ENCODE data around the gene COIL. TPM values are rescaled to one million over a fixed set of nuclear protein-coding genes. Genes with fewer than 3 reads are reported as not detected.

COIL gene
- total RNA-seq, 1 experiment from 2014 or later, result 22.9 TPM

DNA sequence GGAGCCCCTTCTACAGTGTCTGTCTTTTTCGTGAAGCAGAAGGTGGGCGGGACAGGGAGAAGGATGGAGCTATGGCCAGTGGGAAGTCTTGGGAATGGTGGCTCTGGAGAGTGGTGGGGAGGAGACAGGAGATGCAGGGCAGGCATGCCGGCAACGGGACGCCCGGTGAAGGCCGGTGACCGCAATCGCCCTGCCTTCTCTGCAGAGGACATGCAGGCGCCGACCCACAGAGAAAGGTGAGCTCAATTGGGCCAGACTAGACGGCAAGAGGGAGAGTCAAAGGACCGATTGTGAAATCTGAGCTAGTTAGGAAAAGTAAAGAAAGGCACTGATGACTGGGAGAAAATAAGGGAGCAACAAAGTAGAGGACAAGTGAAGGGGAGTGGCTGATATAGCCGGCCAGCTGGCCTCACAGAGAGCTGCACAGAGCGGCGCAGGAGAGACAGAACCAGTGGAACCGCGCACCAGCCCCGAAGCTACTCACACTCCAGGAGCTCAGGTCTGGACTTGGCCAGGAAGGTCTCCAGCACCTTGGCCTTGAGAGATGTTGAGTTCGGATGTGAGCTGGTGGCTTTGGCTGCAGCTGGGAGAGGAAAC lies 65.9 kb downstream of the COIL start:
- no TSS peak for BruUV-seq (replicated peaks)
- Histone ChIP-seq H4K20me1 (ENCODE audit: low read length) (no peaks in the 10 kb centered on the region), H3K9ac (ENCODE audit: low read length) (no peak overlapping the region), H3K27me3 (ENCODE audit: low read length) (no peaks in the 10 kb centered on the region), H3K9me2 (replicated peaks; ENCODE audit: low read length) (no peaks in the 10 kb centered on the region), H3F3A (ENCODE audit: low read length, unreplicated experiment) (no peaks in the 10 kb centered on the region), H2AFZ (ENCODE audit: low read length) (no peak overlapping the region), H3K79me2 (ENCODE audit: low read length) (no peaks in the 10 kb centered on the region), H3K4me1 (ENCODE audit: insufficient read depth, low read length) (peaks cover 10% of the 10 kb centered on the region), H3K4me2 (ENCODE audit: low read length) (no peak overlapping the region), H3K9me3 (ENCODE audit: low read length) (no peaks in the 10 kb centered on the region), H3K27ac (ENCODE audit: low read length) (no peak overlapping the region), H3K4me3 (ENCODE audit: low read length) (no peak overlapping the region), H3K36me3 (ENCODE audit: low read depth, low read length) (peaks cover 92% of the 10 kb centered on the region)
- no peak for ATAC-seq
- CTCF ChIA-PET, result no interaction called here
- TF ChIP-seq EZH2phosphoT487 (IDR thresholded peaks at IDR 0.05; ENCODE audit: borderline replicate concordance, low read length) (no peak), EZH2 (IDR thresholded peaks at IDR 0.05; ENCODE audit: low read length, unreplicated experiment) (no peak)
- TF ChIP-seq, protein P1, sequence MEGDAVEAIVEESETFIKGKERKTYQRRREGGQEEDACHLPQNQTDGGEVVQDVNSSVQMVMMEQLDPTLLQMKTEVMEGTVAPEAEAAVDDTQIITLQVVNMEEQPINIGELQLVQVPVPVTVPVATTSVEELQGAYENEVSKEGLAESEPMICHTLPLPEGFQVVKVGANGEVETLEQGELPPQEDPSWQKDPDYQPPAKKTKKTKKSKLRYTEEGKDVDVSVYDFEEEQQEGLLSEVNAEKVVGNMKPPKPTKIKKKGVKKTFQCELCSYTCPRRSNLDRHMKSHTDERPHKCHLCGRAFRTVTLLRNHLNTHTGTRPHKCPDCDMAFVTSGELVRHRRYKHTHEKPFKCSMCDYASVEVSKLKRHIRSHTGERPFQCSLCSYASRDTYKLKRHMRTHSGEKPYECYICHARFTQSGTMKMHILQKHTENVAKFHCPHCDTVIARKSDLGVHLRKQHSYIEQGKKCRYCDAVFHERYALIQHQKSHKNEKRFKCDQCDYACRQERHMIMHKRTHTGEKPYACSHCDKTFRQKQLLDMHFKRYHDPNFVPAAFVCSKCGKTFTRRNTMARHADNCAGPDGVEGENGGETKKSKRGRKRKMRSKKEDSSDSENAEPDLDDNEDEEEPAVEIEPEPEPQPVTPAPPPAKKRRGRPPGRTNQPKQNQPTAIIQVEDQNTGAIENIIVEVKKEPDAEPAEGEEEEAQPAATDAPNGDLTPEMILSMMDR (conservative IDR thresholded peaks at IDR 0.05; ENCODE audit: low read depth, low read length), result no peak
- POLR2A ChIA-PET (ENCODE audit: unreplicated experiment), result interaction anchor here (0.6 kb wide), 1 partner anchor 127 kb away, joined by 6 read pairs; no protein-coding TSS in a partner anchor
- intact Hi-C loops (cut with micrococcal nuclease), result no loop called here
- no peak for DNase-seq

DNA sequence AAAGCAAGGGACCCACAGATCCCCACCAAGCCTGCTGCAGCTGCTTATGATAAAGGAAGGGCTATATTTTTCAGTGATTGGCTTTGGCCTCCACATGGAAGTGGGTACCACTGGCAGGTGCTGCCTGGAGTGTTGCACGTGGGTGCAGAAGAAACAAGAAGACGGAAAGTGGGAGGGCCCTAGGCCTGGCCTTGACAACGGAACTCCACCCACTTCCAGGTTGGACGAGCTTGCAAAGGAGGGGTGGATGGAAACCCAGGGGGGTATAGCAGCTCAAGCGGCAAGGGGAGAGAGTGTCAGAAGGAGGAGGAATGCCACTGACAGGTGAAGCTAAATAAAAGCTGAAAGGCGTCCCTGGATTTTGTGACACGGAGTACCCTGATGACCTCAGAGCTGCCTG lies 67.3 kb downstream of the COIL start:
- ChIA-PET CTCF (interaction anchor here (0.6 kb wide), 1 partner anchor 16 kb away, joined by 4 read pairs; no protein-coding TSS in a partner anchor), POLR2A (ENCODE audit: unreplicated experiment) (no interaction called here)
- intact Hi-C loops (cut with micrococcal nuclease), result no loop called here
- Histone ChIP-seq H3K27me3 (ENCODE audit: low read length) (no peaks in the 10 kb centered on the region), H2AFZ (ENCODE audit: low read length) (no peak overlapping the region), H3K79me2 (ENCODE audit: low read length) (no peaks in the 10 kb centered on the region), H3K4me1 (ENCODE audit: insufficient read depth, low read length) (peaks cover 10% of the 10 kb centered on the region), H3K36me3 (ENCODE audit: low read depth, low read length) (peaks cover 95% of the 10 kb centered on the region), H3K9me3 (ENCODE audit: low read length) (peaks cover 4% of the 10 kb centered on the region; the same call in 1 of the 2 replicates), H3F3A (ENCODE audit: low read length, unreplicated experiment) (no peaks in the 10 kb centered on the region), H3K9ac (ENCODE audit: low read length) (no peak overlapping the region), H3K9me2 (replicated peaks; ENCODE audit: low read length) (no peaks in the 10 kb centered on the region), H3K4me2 (ENCODE audit: low read length) (no peak overlapping the region), H3K4me3 (ENCODE audit: low read length) (no peak overlapping the region), H4K20me1 (ENCODE audit: low read length) (no peaks in the 10 kb centered on the region), H3K27ac (ENCODE audit: low read length) (no peak overlapping the region)
- ATAC-seq (no peak), DNase-seq (no peak)
- TF ChIP-seq, protein P1 (conservative IDR thresholded peaks at IDR 0.05; ENCODE audit: low read depth, low read length), result no peak
- TF ChIP-seq EZH2phosphoT487 (IDR thresholded peaks at IDR 0.05; ENCODE audit: borderline replicate concordance, low read length) (no peak), EZH2 (IDR thresholded peaks at IDR 0.05; ENCODE audit: low read length, unreplicated experiment) (no peak)
- BruUV-seq (replicated peaks), result no TSS peak

DNA sequence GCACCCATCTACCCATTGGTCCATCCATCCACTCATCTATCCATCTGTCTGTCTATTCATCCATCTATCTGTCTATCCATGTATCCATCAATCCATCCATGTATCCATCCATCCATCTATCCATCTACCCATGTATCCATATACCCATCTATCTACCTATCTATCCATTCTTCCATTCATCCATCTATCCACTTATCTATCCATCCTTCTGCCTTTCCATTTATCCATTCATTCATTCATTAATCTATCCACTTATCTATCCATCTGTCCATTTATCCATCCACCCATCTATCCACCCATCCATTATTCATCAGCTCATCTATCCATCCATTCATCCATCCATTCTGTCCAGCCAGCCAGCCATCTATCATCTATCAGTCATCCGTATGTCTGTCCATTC lies 68.5 kb downstream of the COIL start:
- no peak for DNase-seq
- H3K79me2 ChIP-seq (ENCODE audit: low read length), result no peaks in the 10 kb centered on the region
- H3K4me1 ChIP-seq (ENCODE audit: insufficient read depth, low read length), result peaks cover 5% of the 10 kb centered on the region
- H3K9me2 ChIP-seq (replicated peaks; ENCODE audit: low read length), result no peaks in the 10 kb centered on the region
- peaks cover 95% of the 10 kb centered on the region for H3K36me3 ChIP-seq (ENCODE audit: low read depth, low read length)
- BruUV-seq (replicated peaks), result no TSS peak
- no peak for ATAC-seq
- TF ChIP-seq EZH2phosphoT487 (IDR thresholded peaks at IDR 0.05; ENCODE audit: borderline replicate concordance, low read length), result no peak
- no peak overlapping the region for H2AFZ ChIP-seq (ENCODE audit: low read length)
- intact Hi-C loops (cut with micrococcal nuclease), result no loop called here
- no peaks in the 10 kb centered on the region for H3F3A ChIP-seq (ENCODE audit: low read length, unreplicated experiment)
- CTCF ChIA-PET, result no interaction called here
- H3K27me3 ChIP-seq (ENCODE audit: low read length), result no peaks in the 10 kb centered on the region
- no peaks in the 10 kb centered on the region for H4K20me1 ChIP-seq (ENCODE audit: low read length)
- no peak overlapping the region for H3K27ac ChIP-seq (ENCODE audit: low read length)
- H3K9ac ChIP-seq (ENCODE audit: low read length), result no peak overlapping the region
- peaks cover 9% of the 10 kb centered on the region; the same call in 1 of the 2 replicates for H3K9me3 ChIP-seq (ENCODE audit: low read length)
- POLR2A ChIA-PET (ENCODE audit: unreplicated experiment), result no interaction called here
- no peak overlapping the region for H3K4me2 ChIP-seq (ENCODE audit: low read length)
- H3K4me3 ChIP-seq (ENCODE audit: low read length), result no peak overlapping the region

Data from PC-3 (cell line).